ENCODE measurements around the gene SPANXN1.
"Not testable (repeated sequence)": the region's sequence is repeated elsewhere in the genome, so short reads cannot be mapped to it uniquely, and the experiment has no call there.

The SPANXN1 gene, protein sequence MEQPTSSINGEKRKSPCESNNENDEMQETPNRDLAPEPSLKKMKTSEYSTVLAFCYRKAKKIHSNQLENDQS

DNA sequence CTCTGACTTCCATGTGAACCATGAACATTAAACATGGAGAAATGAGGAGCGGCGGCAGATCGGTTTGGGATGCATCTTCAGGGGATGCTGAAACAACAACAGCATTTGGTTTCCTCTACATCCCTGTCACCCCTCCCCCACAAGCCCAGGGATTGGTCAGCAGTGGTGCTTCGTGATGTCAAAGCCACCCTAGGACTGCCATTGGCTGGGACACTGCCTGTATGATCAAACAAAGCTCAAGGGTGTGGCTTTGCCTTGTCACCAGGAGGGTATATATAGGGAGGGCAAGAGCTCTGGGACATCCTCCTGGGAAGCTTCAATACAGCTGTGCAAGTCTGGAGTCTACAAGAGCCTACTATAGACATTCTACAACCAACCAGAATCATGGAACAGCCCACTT lies at the start of gene SPANXN1:
SPANXN1 (plus strand) TSS at position 301 of the 400 bp plus-strand sequence; CDS start at position 385, 84 bp downstream.
- not testable (repeated sequence) for DNase-seq (ENCODE audit: low read depth)

DNA sequence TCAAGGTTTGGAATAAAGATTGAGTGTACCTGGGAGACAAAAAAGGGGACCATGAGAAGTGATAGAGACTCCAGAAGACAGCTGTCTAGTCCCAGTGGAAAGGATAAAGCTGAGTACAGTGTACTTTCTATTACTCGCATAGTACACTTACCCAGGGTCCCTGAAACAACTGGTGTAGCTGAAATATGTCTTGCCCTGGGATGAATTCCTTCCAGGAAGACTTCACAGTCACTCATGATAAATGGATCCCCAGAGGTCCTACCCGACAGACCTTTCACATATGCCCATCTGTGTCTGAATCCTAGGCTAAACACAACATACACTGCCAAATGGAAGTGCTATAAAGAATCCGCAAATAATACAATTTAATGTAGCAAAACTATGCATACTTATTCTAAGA lies 48.2 kb upstream of the SPANXN1 start:
- no peak for DNase-seq (ENCODE audit: low read depth)

DNA sequence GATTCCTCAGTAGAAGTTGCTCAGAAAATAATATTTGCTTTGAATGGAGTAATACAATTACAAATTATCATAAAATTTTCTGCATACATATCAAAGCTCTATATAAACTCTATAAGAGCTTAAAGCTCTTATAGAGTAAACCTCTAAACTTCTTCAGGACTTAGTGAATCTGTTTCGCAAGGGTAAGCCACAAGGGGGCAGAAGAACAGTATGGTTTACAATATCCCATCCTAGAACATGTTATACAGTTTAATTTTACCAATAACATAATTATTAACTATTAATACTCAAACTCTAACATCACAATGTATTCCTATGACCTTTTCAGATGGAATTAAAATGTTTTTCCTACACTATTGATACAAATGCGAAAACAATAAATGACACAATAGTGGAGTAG lies 33.8 kb upstream of the SPANXN1 start:
- DNase-seq (ENCODE audit: low read depth), result no peak

DNA sequence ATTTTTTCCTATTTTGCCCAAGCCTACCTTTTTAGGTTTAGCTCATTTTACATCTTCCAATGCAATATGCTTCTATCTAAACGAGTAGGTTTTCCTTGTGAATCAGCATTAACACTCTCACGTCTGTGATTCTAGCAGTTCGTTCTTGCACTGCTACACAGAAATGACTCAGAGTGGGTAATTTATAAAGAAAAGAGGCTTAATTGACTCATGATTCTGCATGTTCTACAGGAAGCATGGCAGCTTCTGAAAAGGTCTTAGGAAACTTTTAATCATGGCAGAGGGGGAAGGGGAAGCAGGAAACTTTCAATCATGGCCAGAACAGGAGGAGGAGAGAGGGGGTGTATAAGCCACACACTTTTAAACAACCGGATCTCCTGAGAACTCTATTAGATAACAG lies 44.9 kb downstream of the SPANXN1 start:
- no peak for DNase-seq (ENCODE audit: low read depth)

Data from CMK (cell line).